Limb (tissue), 2 donors: Measurements from ENCODE around the gene SLC18A3.

Experiments used
- DNase-seq, 2 donors: peaks; one replicate each; pipeline ENCODE4 v3.0.0-alpha.2; 2016; ENCODE audit errors: extremely low spot score in 2 of 2

SLC18A3 gene

DNA sequence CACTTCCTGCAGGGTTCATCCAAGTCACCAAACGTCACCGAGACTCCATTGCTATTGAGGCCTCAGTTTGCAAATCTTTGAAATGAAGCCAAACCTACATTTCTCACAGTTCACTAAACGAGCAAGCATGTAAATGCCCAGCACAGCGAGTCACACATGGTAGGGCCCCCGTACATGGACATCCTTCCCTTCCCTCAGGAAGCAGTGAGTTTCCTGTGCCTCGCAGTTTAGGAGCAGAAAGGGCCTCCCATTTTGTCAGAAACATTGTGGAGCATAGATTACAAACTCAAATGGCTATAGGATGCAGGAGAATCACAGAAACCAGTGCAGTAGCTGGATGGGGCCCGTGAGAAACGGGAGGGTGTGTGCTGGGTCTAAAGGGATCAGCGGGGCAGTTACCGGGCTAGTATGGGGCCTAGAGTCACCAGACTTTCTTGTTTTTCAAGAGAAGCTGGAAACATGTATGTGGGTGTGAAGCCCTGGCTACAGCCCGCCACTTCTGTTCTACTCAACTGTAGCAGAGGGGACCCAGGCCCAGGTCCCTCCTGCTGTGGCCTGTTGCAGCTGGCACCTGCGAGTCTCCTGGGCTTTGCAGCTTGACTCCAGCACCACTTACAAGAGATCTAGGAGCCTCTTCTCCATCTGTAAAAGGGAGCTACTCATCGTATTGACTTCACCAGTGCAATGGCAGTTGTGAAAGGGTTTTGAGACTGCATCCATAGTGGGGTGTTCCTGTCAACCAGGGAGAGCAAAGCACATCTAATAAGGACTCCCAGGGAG is 14.2 kb upstream of the SLC18A3 start:
- DNase-seq, result peak in 1 of 2 donors; percentile 13

DNA sequence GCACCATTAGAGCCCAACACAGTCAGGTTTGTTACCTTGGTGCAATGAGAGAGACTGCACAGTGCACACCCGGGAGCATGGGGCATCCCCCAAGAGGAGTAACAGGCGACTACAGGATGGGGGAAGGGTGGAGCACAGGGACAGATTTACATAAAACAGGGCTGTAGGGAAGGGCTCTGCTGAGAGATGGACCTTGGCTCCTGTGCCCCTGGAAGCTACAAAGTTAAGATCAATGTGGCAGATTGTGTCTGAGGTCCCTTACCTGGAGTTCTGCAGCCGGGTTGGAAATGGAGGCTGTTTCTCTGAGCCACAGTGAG is 13.7 kb upstream of the SLC18A3 start:
- no peak for DNase-seq

DNA sequence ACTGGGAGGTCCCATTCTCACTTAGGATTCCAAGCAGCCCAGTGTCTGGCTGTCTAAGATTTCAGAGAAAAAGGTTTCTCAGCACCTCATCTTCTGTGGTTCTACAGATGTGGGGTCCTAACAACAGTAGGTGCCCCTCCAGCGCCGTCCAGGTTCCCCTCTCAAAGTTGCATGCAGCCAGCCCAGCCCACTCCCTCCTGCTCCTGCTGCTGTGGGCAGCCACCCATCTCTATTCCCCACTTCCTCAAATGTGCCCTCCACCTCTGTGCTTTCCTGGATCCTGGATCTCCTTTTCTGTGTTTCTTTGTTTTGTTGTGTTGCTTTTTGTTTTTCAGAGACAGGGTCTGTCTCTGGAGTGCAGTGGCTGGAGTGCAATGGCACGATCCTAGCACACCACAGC is 13.3 kb upstream of the SLC18A3 start:
- DNase-seq, result no peak

DNA sequence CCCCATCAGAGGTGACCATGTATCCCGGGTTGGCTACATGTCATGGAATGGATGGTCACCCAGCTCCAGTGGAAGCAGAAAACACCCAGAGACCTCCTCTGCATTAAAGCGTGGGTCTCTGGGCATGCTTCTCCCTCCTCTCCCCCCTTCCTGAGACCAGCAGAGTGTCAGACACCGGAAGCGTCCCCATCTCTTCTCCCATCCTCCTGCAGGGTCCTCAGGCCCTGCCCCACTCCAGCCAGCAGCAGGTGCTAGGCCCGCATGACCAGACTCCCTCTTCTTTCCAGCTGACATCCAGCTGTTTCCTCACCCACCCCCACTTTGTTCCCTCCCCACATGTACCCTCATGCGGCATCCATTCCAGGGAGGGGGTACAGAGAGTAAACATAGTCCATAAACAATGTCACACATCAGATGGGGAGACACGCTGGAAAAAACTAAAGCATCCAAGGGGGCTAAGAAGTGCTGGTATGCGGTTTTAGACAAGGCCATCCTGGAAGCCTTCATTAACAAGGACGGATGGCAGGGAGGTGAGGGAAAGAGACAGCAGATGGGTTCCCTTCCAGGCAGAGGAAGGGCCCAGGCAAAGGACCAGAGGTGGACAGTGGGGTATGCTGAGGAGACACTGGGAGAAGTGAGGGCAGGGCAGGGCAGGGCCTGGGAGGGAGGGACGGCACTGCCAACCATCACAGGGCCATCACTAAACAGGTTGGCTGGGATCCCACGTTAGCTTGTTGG is 12.5 kb upstream of the SLC18A3 start:
- DNase-seq, result no peak

DNA sequence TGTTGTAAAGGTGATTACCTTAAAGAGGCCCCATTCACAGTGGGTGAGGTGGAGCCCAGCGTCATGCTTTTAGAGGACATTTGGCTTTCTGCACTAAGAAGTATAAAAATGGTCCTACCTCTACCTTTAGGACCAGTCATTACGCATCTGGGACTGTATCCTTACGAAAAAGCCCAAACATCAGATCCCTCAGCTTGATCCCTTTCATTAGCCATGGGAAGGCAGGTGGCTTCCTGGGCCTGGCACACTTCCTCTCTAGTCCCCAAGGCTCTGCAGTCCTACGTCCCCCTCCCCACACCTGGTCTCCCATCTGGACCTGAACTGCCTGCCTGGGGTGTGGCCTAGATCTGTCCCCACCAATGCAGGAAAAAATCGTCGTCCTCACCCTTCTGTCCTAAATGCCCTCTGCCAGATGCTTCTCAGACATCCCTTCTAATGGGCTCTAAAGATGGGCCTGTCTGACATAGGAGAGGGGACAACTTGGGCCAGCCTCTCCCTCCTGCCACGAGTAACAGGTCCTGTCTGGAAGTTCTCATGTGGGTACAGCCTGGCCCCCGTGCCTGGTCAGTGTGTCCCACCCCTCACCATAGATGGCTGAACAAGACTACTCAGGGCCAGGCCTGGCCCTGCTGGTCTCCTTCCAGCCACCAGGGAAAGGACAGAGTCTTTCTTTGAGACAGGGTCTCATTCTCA is 11.8 kb upstream of the SLC18A3 start:
- no peak for DNase-seq

DNA sequence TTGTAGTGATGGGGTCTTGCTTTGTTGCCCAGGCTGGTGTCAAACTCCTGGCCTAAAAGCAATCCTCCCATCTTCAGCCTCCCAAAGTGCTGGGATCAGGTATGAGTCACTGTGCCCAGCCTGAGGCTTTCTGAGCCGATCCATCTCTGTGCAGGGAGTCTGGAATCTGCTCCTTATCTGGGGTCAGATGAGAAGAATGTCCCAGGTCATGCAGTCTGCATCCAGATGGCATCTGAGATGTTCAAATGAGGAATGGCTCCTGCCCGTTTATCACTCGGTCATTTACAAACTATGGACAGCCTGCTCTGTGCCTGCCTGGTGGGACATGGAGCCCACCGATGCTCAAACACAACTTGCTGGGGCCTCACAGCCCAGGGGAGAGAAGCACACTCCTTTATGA is 11.1 kb upstream of the SLC18A3 start:
- no peak for DNase-seq

DNA sequence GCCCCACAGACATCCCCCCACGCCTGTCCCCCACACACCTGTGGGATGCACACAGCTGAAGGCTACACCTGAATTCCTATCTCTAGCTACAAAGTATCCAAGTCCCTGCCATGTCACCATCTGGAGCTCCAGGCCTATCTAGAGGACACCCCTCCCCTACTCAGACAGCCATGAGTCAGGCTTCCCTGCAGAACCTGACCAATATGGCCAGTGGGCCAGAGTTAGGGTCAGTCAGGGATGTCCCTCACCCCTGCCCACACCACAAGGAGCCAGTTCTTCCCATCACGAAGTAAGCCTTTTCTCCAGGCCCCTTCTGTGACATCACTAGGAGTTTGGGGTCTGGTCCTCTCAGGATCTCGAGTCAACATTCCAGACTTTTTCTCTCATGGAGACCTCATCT is 10.6 kb upstream of the SLC18A3 start:
- DNase-seq, result no peak

DNA sequence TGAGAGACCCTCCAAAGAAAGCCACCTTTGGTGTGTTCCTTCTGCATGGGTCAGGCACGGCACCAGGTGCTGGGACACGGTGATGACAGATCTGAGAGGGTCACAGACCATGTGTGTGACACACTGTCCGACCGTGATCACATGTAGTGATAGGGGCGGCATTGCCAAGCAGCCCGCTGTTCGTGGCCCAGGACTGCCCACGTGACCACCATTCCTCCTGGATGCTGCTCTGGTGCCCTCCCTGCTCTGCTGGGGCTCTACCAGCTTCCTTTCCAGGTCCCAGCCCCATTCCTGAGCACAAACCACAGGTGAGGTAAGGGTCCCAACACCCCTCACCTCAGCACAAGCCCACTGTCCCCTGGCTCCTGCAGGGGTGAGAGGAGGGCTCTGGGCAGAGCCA is 10.1 kb upstream of the SLC18A3 start:
- DNase-seq, result no peak

DNA sequence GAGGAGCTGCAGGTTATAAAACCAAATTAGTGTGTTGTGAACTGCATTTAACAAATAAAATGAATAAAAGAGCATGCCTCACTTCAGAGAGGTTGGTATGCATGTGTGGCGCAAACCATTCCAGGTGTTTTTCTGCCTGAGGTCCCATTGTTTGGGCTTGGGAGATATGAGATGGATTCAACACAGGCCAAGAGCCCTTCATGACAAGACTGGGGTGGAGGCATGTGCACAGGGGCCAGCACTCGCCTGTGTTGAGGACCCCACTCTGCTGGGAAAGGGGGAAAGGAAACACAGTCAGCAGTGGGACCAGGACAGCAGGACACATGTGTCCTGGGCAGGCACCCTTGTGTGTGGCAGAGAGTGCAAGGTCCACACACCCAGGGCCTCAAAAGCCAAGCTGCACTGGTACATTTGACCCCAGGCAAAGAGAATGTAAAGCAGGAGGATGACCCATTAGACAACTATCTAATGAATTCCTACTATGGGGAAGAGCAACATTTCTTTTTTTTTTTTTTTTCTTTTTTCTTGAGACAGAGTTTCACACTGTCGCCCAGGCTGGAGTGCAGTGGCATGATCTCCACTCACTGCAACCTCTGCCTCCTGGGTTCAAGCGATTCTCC is 9.2 kb upstream of the SLC18A3 start:
- DNase-seq, result no peak

DNA sequence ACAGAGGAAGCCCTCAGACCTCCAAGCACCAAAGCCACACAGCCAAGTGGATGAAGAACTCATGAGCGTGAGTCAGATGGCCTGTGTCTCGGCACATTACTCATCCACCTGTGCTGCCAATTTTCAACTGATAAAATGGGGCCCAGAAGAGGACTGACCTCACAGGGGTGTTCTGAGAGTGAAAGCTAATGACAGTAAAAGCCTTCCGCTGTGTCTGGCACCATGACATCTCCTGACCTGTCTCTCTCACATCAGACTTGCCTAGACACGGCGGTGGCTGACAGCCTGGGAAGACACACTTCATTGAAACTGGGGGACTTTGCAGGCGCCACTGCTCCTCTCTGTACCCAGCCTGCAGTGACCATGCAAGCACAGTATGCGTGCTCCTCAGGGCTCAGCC is 8.3 kb upstream of the SLC18A3 start:
- no peak for DNase-seq

DNA sequence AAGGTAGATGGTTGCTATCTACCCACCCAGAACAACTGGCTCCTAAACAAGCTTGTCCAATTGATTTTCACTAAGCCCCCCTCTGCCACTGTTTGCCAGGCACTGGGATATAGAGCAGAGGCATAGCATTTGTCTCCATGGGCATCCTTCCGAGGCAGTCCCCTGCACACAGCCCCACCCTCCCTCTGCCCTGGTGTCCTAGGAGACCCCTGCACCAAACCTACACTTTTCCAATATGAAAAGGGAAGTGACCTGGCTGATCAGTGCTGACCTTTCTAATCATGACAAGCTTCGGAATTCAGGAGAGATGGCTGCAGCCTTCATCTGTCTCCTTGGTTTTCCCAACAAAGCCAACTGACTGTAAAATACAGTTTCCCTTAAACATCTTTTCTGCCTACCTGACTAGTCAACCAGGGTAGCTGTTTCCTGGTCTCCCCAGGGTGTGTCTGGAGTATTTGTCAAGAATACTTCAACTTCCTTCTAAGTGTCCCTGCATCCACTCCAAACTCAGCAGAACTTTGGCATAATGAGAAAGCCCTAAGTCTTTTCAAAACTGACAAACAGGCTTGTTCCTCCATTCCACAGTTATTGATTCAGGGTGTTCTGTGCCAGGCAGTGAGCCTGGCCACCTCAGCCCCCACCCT is 7.6 kb upstream of the SLC18A3 start:
- no peak for DNase-seq

DNA sequence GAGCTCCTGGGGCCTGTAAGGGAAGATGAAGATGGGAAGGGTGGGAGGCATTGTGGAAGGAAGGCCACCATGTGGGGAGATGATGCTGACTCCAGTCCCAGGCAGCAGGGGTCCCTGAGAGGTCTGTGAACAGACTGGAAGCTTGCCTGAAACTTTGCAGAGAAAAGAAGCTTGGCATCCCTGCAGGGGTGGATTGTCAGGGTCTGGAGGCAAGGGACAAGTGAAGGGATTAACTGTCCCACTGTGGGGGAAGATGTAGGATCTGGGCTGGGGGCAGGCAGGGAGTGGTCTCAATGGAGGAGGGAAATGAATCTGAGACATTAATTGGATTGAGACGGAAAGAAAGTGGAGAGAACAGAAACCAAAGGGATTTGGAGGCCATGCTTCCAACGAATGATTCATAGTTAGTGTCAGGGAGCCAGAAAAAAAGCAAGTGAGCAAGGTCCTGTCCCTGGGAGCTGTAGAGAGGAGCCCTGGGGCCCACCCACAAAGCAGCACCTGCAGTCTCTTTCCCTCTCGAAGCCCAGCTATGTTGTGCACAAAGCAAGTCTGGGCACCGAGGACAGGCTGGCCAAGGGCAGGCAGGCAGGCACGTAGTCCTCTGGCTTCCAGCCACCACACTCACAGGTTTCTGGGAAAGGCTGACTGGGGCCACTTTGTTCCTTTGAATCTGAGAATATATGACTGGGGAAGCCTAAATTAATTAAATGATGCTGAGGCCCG is 4.7 kb upstream of the SLC18A3 start:
- peak in 1 of 2 donors; percentile 23 for DNase-seq

DNA sequence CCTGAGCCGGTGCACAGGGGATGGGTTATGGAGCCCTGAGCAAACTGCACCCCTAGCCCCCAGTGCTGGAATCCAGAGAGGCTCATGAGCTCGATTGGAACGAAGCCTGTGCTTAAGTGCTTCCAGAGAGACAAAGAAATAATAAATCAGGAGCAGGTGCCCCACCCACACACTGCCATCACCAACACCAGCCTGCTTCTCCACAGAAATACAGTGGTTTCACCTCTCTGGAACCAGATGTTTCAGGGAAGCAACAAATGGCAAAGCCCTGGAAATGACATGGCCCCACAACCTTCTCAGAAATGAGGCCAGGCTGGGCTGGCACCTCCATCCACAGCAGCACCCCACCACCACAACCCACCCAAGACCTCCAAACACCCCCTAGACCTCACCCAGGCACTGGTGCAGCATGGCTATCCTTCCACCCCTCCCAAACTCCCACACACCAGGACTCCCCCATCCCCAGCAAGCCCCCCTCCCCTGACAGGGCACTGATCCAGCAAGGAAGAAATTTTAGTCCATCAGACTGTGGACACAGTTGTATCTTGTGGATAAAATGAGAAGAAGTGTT is 4.1 kb upstream of the SLC18A3 start:
- peak in 1 of 2 donors; percentile 12 for DNase-seq

DNA sequence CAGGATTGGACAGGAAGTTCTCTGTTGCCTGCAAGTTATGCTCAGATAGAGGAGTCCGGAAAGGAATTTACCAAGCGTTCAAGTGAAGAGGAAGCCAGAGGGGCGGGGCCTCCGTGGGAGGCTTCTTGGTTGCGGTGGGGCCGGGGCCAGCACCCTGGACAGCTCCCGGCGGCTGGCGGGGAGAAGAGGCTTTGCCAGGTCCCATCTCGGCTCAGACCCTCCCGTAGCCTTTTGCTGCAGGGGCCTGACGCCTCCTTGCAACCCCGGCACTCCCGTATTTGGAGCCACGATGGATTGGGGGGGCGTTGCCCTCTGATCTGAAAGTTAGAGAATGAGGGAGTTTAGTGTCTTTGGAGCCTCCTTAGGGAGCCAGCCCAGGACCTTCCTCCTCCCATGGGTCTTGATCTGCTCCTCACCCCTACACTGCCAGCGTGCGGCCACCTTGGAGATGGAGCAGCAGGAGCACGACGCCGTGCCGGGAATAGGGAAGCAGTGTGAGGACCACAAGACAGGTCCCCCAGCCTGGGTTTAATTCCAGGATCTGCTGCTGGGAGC is 3.1 kb upstream of the SLC18A3 start:
- peak; percentile 56 to 87 for DNase-seq

DNA sequence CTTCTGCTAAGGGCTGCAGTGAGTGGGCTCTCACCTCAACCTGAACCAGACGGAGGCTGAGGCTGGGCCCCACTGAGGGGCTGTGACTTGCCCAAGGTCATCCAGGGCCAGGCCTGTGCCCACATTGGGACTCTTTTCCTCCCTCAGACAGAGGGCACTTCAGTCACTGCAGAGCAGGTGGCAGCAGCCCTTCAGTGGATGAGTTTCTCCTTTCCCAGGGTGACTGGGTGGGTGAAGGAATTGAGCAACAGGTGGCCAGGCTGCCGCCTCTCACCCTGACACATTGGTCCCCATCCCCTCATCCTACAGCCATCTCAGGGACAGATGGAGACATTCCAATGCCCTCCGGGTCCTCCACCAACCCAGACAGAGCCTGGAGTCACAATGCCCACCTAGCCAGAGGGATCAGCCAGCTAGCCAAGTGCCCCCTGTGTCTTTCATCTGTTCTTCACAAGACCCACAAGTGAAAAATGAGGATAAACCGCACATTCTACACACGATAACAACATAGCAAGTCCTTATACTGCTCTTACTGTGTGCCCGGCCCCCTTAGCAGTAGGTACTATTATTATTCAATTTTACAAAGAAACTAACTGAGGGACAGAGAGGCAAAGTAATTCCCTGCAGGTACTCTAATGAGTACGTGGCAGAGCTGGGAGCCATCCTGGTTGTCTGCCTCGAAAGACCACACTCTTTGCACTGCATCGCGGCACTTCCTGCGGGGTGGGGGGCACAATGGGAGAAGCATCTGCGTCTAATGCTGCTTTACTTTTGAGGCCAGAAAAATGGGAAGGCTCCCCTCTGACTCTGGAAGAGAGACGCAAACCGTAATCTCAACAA is 1.7 kb upstream of the SLC18A3 start:
- DNase-seq, result peak in 1 of 2 donors; percentile 20

DNA sequence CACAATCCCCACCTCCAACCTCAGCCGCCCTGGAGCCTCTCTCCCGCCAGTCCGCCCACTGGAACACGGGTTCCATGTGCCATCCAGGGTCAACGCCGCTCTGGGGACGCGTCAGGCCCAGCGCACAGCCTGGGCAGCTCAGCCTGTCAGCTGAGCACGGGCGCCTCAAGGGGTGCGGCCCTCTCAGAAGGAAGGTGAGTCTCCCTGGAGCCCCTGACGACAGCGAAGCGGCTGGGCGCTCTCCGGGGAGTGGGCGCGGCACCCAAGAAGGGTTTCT is 1.2 kb upstream of the SLC18A3 start:
- no peak for DNase-seq

DNA sequence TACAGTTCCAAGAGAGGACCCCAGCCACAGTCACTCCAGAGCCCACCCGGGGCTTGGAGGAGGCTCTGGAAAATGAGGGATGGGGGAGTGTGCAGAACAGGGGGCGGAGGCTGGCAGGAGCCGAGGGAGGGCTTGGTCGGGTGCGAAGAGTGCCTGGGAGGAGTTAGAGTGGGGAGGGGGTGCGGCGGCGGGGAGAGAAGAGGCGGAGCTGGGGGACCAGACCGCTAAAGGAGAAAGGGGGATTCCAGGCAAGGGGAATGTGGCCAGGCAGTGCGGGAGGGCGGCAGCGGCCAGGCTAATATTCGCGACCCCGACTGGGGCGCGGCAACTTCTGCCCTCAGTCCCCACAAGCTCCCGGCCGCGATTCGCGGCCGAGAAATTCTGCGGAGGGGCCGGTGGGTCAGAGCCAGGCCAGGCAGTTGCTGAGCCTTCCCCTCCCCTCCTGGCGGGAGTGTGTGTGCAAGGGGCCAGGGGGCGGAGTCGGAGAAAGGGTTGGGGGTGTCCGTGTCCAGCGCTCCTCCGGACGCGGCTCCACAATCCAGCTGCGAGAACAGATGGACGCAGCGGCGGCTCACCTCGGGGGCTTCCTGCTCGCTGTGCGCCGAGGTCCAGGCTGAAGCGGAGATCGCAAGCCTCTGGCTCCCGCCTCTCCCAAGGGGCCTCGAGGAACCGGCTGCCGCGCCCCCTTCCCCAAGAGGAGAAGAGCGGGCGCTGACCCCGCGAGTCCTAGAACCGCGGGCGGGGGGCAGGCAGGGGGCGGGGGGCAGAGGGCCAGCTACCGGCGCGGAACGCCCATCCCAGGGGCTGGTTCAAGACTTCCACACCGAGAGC is 612 bp upstream of the SLC18A3 start:
- peak in 1 of 2 donors; percentile 58 for DNase-seq

DNA sequence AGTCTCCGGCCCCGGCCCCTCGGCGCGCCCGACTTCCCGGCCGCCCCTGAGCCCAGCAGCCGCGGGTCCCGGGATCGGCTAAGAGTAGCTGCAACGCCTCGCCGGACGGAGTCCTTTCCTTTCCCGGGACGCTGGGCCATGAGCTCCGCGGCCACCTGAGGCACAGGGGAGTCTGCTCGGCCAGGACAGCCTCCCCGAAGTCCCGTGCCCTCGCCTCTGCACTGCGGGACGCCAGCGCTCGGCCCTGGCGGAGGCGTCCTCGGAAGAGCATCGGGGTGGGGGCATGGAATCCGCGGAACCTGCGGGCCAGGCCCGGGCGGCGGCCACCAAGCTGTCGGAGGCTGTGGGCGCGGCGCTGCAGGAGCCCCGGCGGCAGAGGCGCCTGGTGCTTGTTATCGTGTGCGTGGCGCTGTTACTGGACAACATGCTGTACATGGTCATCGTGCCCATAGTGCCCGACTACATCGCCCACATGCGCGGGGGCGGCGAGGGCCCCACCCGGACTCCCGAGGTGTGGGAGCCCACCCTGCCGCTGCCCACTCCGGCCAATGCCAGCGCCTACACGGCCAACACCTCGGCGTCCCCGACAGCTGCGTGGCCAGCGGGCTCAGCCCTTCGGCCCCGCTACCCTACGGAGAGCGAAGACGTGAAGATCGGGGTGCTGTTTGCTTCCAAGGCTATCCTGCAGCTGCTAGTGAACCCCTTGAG is 502 bp downstream of the SLC18A3 start:
- peak in 1 of 2 donors; percentile 26 for DNase-seq
